HG02840 (cell line): Measurements from ENCODE around the gene UACA.
"Not testable (repeated sequence)": the region's sequence is repeated elsewhere in the genome, so short reads cannot be mapped to it uniquely, and the experiment has no call there.

Experiments
- ATAC-seq: cut with Tn5 transposase; IDR thresholded peaks from one replicate; pipeline ENCODE4 v1.9.1; 2021; ENCODE audit warnings: mild to moderate bottlenecking, moderate library complexity, moderate number of reproducible peaks; ENCODE audit not compliant: unreplicated experiment, low FRiP score

Gene UACA

DNA sequence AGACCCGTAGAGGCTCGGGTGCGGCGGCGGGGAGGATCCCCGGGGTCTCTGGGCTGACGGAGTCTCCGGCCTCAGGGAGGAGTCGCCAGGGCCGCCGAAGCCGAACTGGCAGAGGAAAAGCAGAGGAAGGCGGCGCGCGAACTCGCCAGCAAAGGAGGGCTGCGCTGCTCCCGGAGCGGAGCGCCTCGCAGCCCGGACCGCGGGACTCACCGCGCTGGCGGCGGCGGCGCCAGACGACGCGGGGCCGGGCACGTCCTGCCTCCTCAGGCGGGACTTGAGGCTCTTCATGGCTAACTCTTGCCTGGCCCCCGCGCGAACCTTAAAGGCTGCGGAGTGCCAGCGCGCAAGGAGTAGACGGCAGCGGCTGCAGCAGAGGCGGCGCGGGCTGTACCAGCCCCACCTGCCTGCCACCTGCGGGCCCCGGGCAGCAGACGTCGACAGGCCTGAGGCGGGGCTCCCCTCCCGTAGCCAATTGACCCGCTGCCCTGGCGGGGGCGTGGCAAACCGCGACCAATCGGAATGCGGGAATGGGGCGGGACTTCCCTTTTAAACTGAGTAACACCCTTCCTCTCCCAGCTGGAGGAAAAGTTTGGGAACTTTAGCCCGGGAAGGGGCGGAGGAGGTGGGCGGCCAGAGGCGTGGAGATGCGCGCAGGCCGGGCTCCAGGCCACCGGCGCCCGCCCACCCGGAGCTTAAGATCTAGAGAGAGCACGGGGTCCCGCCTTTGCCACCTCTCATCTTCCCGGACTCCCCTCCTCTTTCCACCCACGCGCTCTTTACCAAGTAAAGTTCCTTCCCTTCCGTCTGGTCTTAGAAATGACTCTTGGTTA is at the start of gene UACA:
Gene UACA, minus strand, starts transcription at position 439 of the 830 bp plus-strand sequence. Its CDS starts 151 bp downstream, at position 288.
- ATAC-seq = no peak

GRCh38 chr15:70812827-70813364 is 49.5 kb upstream of the UACA start:
- no peak for ATAC-seq

GRCh38 chr15:70810916-70811578 is 47.7 kb upstream of the UACA start:
- ATAC-seq = no peak

GRCh38 chr15:70806992-70807712 is 43.8 kb upstream of the UACA start:
- no peak for ATAC-seq

DNA sequence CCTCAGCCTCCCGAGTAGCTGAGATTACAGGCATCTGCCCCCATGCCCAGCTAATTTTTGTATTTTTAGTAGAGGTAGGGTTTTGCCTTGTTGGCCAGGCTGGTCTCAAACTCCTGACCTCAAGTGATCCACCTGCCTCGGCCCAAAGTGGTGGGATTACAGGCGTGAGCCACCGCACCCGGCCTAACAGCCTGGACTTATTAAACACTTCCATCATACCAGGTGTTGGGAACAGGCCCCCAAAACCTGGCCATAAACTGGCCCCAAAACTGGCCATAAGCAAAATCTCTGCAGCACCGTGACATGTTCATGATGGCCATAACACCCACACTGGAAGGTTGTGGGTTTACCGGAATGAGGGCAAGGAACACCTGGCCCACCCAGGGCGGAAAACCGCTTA is 41.0 kb upstream of the UACA start:
- ATAC-seq = not testable (repeated sequence)

DNA sequence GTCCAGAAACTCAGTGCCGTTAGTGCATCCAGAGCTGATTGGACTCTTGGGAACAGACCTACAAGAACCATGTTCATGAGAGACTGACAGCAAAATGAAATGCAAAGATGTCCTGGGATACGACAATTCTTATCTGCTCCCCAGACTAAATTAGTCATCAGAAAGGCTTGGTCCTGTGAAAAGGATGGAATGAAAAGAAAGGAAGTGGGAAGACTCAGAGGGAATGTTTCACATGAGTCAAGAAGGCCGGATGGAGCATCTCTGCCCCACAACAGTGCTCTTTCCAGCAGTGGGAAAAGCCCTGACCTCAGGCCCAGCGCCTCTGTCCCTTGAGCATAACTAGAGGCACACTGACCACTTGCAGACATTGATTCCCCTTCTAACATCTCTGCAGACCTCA is 39.3 kb upstream of the UACA start:
- no peak for ATAC-seq

DNA sequence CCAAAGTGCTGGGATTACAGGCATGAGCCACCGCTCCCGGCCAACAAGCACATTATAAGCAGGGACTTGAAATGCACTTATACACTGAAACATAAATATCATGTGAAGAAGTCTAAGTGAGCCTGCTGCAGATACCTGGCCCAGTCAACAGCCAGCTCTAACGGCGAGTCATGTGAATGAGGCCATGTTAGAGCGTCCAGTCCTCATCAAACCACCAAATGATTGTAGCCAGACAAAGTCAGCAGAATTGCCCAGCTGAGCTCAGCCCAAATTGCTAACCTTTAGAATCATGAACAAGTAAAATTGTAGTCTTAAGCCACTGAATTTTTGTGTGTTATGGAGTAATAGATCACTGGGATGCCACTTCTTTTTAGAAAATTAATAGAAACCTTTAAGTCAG is 37.8 kb upstream of the UACA start:
- no peak for ATAC-seq

GRCh38 chr15:70799667-70800450 is 36.5 kb upstream of the UACA start:
- ATAC-seq = no peak

DNA sequence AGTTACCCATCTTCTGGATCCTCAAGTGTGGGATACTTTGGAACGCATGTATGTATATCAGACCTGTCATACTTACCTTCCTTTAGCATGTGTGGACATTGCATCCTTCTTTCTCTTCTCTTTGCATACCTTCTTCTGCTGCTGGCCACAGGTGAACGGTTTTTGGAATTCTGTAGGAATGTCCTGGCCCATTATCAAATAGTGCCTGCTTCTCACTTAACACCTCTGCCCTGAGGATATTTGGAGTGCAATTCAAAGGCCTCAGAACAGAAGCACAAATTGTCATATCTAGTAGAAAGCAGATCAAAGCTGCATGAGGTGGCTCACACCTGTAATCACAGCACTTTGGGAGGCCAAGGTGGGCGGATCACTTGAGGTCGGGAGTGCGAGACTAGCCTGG is 34.1 kb upstream of the UACA start:
- ATAC-seq = no peak

DNA sequence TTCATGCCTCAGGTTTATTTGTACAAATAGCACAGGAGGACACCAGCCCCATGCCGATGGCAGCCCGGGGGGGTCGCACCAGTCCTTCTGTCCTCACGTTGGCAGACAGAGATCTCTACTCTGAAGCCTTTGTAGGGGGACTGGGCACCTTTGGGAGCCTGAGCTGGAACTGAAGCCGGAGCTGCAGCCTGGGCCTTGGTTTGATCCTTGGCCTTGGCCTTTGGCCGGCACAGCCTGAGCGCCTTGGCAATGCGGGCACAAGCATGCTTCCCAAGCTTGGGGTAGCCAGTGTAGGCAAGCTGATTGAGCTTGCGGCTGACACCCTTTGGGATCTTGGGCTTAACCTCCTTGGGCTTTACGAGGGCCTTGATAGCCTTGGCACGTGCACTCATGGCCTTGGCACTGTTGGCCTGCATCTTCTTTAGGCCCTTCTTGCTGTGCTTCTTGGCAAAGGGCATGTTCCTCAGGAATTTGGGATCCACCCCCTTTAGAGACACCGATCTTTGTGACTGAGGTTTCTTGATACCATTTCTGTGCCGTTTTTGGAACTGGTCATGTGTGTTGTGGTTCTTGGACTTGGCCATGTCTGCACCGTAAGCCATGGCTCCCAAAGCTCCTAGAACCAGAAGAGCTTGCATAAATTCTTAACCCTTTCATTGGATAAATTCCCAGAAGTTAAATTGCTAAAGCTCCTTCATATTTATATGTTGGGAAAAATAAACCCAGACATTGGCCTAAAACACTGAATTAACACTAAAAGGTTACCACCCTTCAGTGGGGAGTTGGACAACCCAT is 33.4 kb upstream of the UACA start:
- no peak for ATAC-seq

DNA sequence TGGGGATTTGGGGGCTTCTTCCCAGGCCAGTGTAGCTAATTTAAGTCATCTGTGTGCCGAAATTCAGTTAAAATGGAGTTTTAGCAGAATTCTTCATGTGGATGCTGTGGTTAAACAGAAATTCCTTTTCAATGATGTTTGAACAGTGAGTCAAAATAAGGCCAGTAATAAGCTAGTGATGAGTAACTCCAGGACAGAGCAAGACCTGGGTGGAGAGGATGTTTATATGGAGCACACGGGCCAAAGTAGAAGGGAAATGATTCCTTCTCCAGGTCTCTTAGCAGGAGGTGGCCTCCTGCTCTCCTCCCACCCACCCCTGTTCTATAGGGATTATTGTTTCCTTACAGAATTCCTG is 31.9 kb upstream of the UACA start:
- no peak for ATAC-seq

- no peak for ATAC-seq
Observed at GRCh38 chr15:70794596-70795310, 31.4 kb upstream of the UACA start.

DNA sequence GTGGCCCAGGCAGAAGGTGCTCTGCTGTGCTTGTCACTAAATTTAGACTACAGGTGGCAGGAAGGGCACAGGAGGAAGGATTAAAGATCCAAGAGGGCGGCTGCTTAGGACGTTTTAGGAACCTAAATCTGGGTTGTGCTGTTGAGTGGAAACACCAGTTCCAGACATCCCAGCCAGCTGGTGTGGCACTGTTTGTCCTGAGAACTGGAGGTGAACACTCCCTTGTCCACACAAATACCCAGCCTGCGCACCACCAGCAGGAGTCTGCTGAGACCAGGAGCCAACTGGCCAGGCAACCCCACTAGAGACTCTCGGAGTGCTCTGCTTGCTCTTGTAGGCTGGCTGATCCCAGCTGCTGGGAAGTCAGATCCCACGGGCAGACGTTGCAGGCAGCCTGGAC is 30.3 kb upstream of the UACA start:
- ATAC-seq = no peak

GRCh38 chr15:70792171-70792573 is 28.8 kb upstream of the UACA start:
- ATAC-seq = no peak

GRCh38 chr15:70791259-70791658 is 27.9 kb upstream of the UACA start:
- no peak for ATAC-seq

- no peak for ATAC-seq
Observed at GRCh38 chr15:70789213-70789612, 25.9 kb upstream of the UACA start.

- no peak for ATAC-seq
Observed at GRCh38 chr15:70788114-70789049, 25.0 kb upstream of the UACA start.

DNA sequence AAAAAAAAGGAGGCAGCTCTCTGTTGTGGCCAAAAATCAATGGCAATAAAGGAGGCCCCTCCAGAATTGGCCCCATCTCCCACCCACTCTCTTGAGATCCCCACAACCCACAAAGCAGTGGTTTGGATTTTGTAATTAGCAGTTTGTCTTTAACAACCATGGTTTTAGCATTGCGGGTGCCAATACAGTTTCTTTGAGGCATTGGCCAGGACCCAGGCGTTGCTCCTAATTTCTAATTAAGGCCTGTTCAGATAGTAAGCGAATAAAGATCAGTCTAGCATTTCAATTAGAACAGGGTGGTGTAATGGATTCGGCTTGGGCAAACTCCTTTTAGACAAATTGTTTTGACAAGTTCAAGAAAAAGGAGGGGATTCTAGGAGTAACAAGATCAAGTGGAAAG is 23.6 kb upstream of the UACA start:
- no peak for ATAC-seq
